Suprapubic skin (tissue), 4 donors: ENCODE data around the gene WDR5.

ENCODE experiments used
- CTCF ChIP-seq, 2 donors: fragments of 200-600 bp in 1 of 2; fragments of 450-650 bp in 1 of 2; sonication (generic) in 1 of 2; IDR thresholded peaks; one replicate each; pipeline ENCODE4 v1.5.1; 2016 to 2019; ENCODE audit warnings: antibody characterized with exemption in 2 of 2, mild to moderate bottlenecking in 1 of 2, moderate library complexity in 1 of 2
- POLR2A ChIP-seq, 2 donors: fragments of 450-650 bp; IDR thresholded peaks; one replicate each; pipeline ENCODE4 v1.6.1; 2017; ENCODE audit warnings: antibody characterized with exemption in 2 of 2, mild to moderate bottlenecking in 2 of 2, moderate library complexity in 2 of 2
- POLR2AphosphoS5 ChIP-seq, 3 donors: sonication (generic); formaldehyde crosslinking; IDR thresholded peaks; one replicate each; pipeline ENCODE4 v1.6.1; 2017; ENCODE audit warnings: antibody characterized with exemption in 3 of 3

- TF ChIP-seq CTCF (IDR thresholded peaks at IDR 0.05): no peak
- no peak for TF ChIP-seq POLR2A (IDR thresholded peaks at IDR 0.05)
- no peak for TF ChIP-seq POLR2AphosphoS5 (IDR thresholded peaks at IDR 0.05)
Measured at GRCh38 chr9:134153450-134153849, 17.6 kb downstream of the WDR5 start.
